HCT116 (cell line): ENCODE measurements around the gene HOXC11. TPM values are rescaled to one million over a fixed set of nuclear protein-coding genes. Genes with fewer than 3 reads are reported as not detected.

Experiments
- ATAC-seq: fragments of 200-7000 bp; cut with Tn5 transposase; 2 replicates; pipeline ENCODE4 v1.9.1; 2020; ENCODE audit warnings: mild to moderate bottlenecking, moderate library complexity
- Bru-seq: library from RNA; stranded (reverse); fragments of 400-500 nt; gene quantifications from one replicate; lab custom pipeline; 2021; lab: Mats Ljungman, UMichigan
- BruChase-seq, 2 experiments: library from RNA; stranded (reverse); fragments of 400-500 nt; gene quantifications; one replicate each; lab custom pipeline; 2021; lab: Mats Ljungman, UMichigan
- BruUV-seq: library from RNA; stranded (reverse); fragments of 400-500 nt; replicated peaks from 2 replicates; lab custom pipeline; 2021; lab: Mats Ljungman, UMichigan
- CTCF ChIA-PET: fragments of 300-600 bp; sonication (Branson Sonifier 250); formaldehyde crosslinking; loops from one replicate; lab custom pipeline; 2021; ENCODE audit warnings: antibody characterized with exemption; lab: Charles Lee
- POLR2A ChIA-PET: fragments of 300-600, 350-600 bp; sonication (Branson Sonifier 250); formaldehyde crosslinking; loops from one replicate; lab custom pipeline; 2021; ENCODE audit warnings: antibody characterized with exemption; lab: Charles Lee
- RAD21 ChIA-PET, 2 experiments: fragments of 300-600 bp; sonication (Branson Sonifier 250); formaldehyde crosslinking; loops; one replicate each; lab custom pipeline; 2023; ENCODE audit warnings: low total read pairs in 2 of 2; ENCODE audit not compliant: uncharacterized antibody in 2 of 2, unreplicated experiment in 2 of 2, low non-redundant PET in 1 of 2; lab: Charles Lee
- DNase-seq: peaks from one replicate; pipeline ENCODE4 v3.0.0-alpha.2; 2010; ENCODE audit warnings: low read depth, low spot score
- H2AFZ ChIP-seq: fragments of 200-600 bp; shearing (Covaris generic), sonication (generic); 2 replicates; pipeline ENCODE4 v1.6.1; 2017; ENCODE audit warnings: low read depth, mixed run types, mixed read lengths, antibody characterized with exemption, low read length; ENCODE audit not compliant: poor library complexity, severe bottlenecking
- H3K27ac ChIP-seq: 2 replicates; pipeline ENCODE4 v1.5.1; 2012; ENCODE audit warnings: low read depth, low read length
- H3K27me3 ChIP-seq: fragments of 200-600 bp; sonication (generic); 2 replicates; pipeline ENCODE4 v1.6.1; 2016; ENCODE audit warnings: mixed run types, low read length, mixed read lengths; ENCODE audit not compliant: insufficient read depth
- H3K36me3 ChIP-seq, 2 experiments: fragments of 200-500 bp in 1 of 2; fragments of 200-600 bp in 1 of 2; sonication (Bioruptor generic) in 1 of 2; sonication (generic) in 1 of 2; 2 replicates each; pipeline versions ENCODE4 v1.5.1 to v1.6.1; 2014 to 2016; ENCODE audit warnings: low read length in 2 of 2, inconsistent platforms in 1 of 2, mixed read lengths in 1 of 2, mixed run types in 1 of 2; ENCODE audit not compliant: insufficient read depth in 2 of 2, control insufficient read depth in 1 of 2
- H3K4me1 ChIP-seq, 2 experiments: fragments of 200-600 bp in 1 of 2; sonication (generic) in 1 of 2; 2 replicates each; pipeline versions ENCODE4 v1.5.1 to v1.6.1; 2012 to 2017; ENCODE audit warnings: low read length in 2 of 2, inconsistent platforms in 1 of 2, mild to moderate bottlenecking in 1 of 2, mixed read lengths in 1 of 2, mixed run types in 1 of 2, moderate library complexity in 1 of 2; ENCODE audit not compliant: insufficient read depth in 2 of 2, control insufficient read depth in 1 of 2
- H3K4me2 ChIP-seq: fragments of 200-600 bp; sonication (generic); 2 replicates; pipeline ENCODE4 v1.6.1; 2017; ENCODE audit warnings: mixed run types, low read length, mixed read lengths
- H3K4me3 ChIP-seq, 2 experiments: fragments of 200-600 bp in 1 of 2; sonication (generic) in 1 of 2; replicated peaks in 1 of 2; 2 replicates each; pipeline ENCODE4 v1.5.1; 2011 to 2016; ENCODE audit warnings: low read length in 2 of 2, control low read depth in 1 of 2, low read depth in 1 of 2, mild to moderate bottlenecking in 1 of 2, mixed read lengths in 1 of 2, mixed run types in 1 of 2
- H3K79me2 ChIP-seq: fragments of 200-600 bp; sonication (generic); 2 replicates; pipeline ENCODE4 v1.6.1; 2017; ENCODE audit warnings: mild to moderate bottlenecking, mixed run types, low read length, moderate library complexity, mixed read lengths; ENCODE audit not compliant: insufficient read depth
- H3K9ac ChIP-seq: fragments of 200-600 bp; sonication (generic); 2 replicates; pipeline ENCODE4 v1.6.1; 2016; ENCODE audit warnings: low read length, mixed read lengths
- H3K9me2 ChIP-seq: fragments of 200-600 bp; sonication (generic), shearing (Covaris generic); 2 replicates; pipeline ENCODE4 v1.6.1; 2017; ENCODE audit warnings: mixed run types, mild to moderate bottlenecking, moderate library complexity; ENCODE audit not compliant: insufficient read depth
- H3K9me3 ChIP-seq, 2 experiments: fragments of 200-500 bp in 1 of 2; fragments of 200-600 bp in 1 of 2; sonication (Bioruptor generic) in 1 of 2; sonication (generic) in 1 of 2; 2 replicates each; pipeline ENCODE4 v1.6.1; 2014 to 2017; ENCODE audit warnings: low read length in 2 of 2, mixed read lengths in 2 of 2, inconsistent platforms in 1 of 2, low read depth in 1 of 2, mild to moderate bottlenecking in 1 of 2, mixed run types in 1 of 2, moderate library complexity in 1 of 2; ENCODE audit not compliant: control insufficient read depth in 1 of 2, insufficient read depth in 1 of 2
- H4K20me1 ChIP-seq: fragments of 200-600 bp; sonication (generic), shearing (Covaris generic); 2 replicates; pipeline ENCODE4 v1.6.1; 2017; ENCODE audit warnings: mixed run types, mild to moderate bottlenecking, moderate library complexity; ENCODE audit not compliant: insufficient read depth
- CBX3 ChIP-seq: IDR thresholded peaks from 2 replicates; pipeline ENCODE4 v1.6.1; 2012; ENCODE audit warnings: low read depth
- CEBPB ChIP-seq: IDR thresholded peaks from 2 replicates; pipeline ENCODE4 v1.6.1; 2012; ENCODE audit warnings: low read depth
- CTCF ChIP-seq, 3 experiments: fragments of 200-600 bp in 1 of 3; sonication (generic) in 1 of 3; IDR thresholded peaks in 2 of 3; conservative IDR thresholded peaks in 1 of 3; 2 replicates each; pipeline ENCODE4 v1.5.1; 2012 to 2017; ENCODE audit warnings: low read depth in 2 of 3, low read length in 2 of 3, antibody characterized with exemption in 1 of 3, borderline replicate concordance in 1 of 3, control low read depth in 1 of 3, mild to moderate bottlenecking in 1 of 3, mixed read lengths in 1 of 3, mixed run types in 1 of 3, moderate library complexity in 1 of 3; ENCODE audit not compliant: insufficient read depth in 1 of 3
- EGR1 ChIP-seq: IDR thresholded peaks from 2 replicates; pipeline ENCODE4 v1.6.1; 2012; ENCODE audit warnings: low read depth
- ELF1 ChIP-seq: IDR thresholded peaks from 2 replicates; pipeline ENCODE4 v1.6.1; 2012; ENCODE audit warnings: low read depth, borderline replicate concordance
- EZH2 ChIP-seq: fragments of 200-600 bp; sonication (generic); IDR thresholded peaks from 2 replicates; pipeline ENCODE4 v1.6.1; 2017; ENCODE audit warnings: antibody characterized with exemption, mixed run types
- EZH2phosphoT487 ChIP-seq: fragments of 200-600 bp; IDR thresholded peaks from 2 replicates; pipeline ENCODE4 v1.6.1; 2018; ENCODE audit warnings: antibody characterized with exemption, borderline replicate concordance
- FOSL1 ChIP-seq: IDR thresholded peaks from 2 replicates; pipeline ENCODE4 v1.6.1; 2012; ENCODE audit warnings: low read depth
- JUND ChIP-seq: IDR thresholded peaks from 2 replicates; pipeline ENCODE4 v1.6.1; 2012
- POLR2A ChIP-seq: IDR thresholded peaks from 2 replicates; pipeline ENCODE4 v1.7.0; 2011; ENCODE audit warnings: borderline replicate concordance; ENCODE audit not compliant: insufficient read depth, insufficient read length; ENCODE audit errors: extremely low read depth
- POLR2AphosphoS5 ChIP-seq: IDR thresholded peaks from 2 replicates; pipeline ENCODE4 v1.6.1; 2011; ENCODE audit warnings: mild to moderate bottlenecking, low read depth, low read length, moderate library complexity
- RAD21 ChIP-seq: IDR thresholded peaks from 2 replicates; pipeline ENCODE4 v1.6.1; 2012; ENCODE audit warnings: low read depth, mild to moderate bottlenecking
- REST ChIP-seq: IDR thresholded peaks from 2 replicates; pipeline ENCODE4 v1.6.1; 2012; ENCODE audit warnings: low read depth
- SIN3A ChIP-seq: IDR thresholded peaks from 2 replicates; pipeline ENCODE4 v1.6.1; 2012; ENCODE audit warnings: low read depth
- SRF ChIP-seq: IDR thresholded peaks from 2 replicates; pipeline ENCODE4 v1.6.1; 2012; ENCODE audit warnings: low read depth
- TCF7L2 ChIP-seq: IDR thresholded peaks from 2 replicates; pipeline ENCODE4 v1.7.0; 2011; ENCODE audit warnings: borderline replicate concordance, inconsistent platforms; ENCODE audit not compliant: insufficient read depth, insufficient read length; ENCODE audit errors: extremely low read depth
- YY1 ChIP-seq: IDR thresholded peaks from 2 replicates; pipeline ENCODE4 v1.6.1; 2011; ENCODE audit warnings: low read length, low read depth, moderate library complexity, mild to moderate bottlenecking; ENCODE audit not compliant: insufficient replicate concordance; ENCODE audit errors: extremely low read depth
- ZFX ChIP-seq: fragments of 450-650 bp; IDR thresholded peaks from 2 replicates; pipeline ENCODE4 v1.6.1; 2017
- ZNF274 ChIP-seq: fragments of 200-500 bp; sonication (Bioruptor generic); IDR thresholded peaks from 2 replicates; pipeline ENCODE4 v1.6.1; 2014; ENCODE audit warnings: mild to moderate bottlenecking, low read depth, low read length, inconsistent platforms
- intact Hi-C: fragments of 100-400 bp; cut with micrococcal nuclease; formaldehyde crosslinking; loops from 2 replicates; pipeline ENCODE4 v1.10.0; 2022
- long read RNA-seq: library from polyadenylated mRNA; unstranded; transcript quantifications from one replicate; pipeline ENCODE4 v2.0.0, GENCODE V29; 2021; ENCODE audit not compliant: unreplicated experiment
- polyA plus RNA-seq: library from polyadenylated mRNA; unstranded; fragments of >200 nt; gene quantifications from 2 replicates; pipeline ENCODE4 v1.2.1, GENCODE V29; 2012; ENCODE audit warnings: missing spikeins
- total RNA-seq: library from RNA; stranded (reverse); gene quantifications from one replicate; pipeline ENCODE4 v1.2.1, GENCODE V29; 2021; ENCODE audit not compliant: unreplicated experiment
- TF ChIP-seq, protein P1 (sequence below): IDR thresholded peaks from 2 replicates; pipeline ENCODE4 v1.6.1; 2012

Gene HOXC11
- 0.22 TPM for total RNA-seq
- polyA plus RNA-seq = 0.05 and 0.14 TPM in 2 replicates
- percentile 29 among the genes with signal in this experiment for Bru-seq, nascent RNA
- BruChase-seq, experiment 1, labeled RNA remaining after a 6-hour chase = percentile 16 among the genes with signal in this experiment
- percentile 25 among the genes with signal in this experiment for BruChase-seq, experiment 2, labeled RNA remaining after a 2-hour chase
- long read RNA-seq, partial matches to known transcripts = 0 of 1 reads
- long read RNA-seq, other reads (novel, unspliced or antisense) = 1 of 1 reads

- Histone ChIP-seq H4K20me1 (no peaks in the 10 kb centered on the region), H2AFZ (peak within 1 kb of the TSS; percentile 16), H3K4me1 (peaks cover 0 to 14% of the 10 kb centered on the region in 2 experiments; a peak in 2 of 4 replicates), H3K4me2 (peak within 1 kb of the TSS; percentile 76), H3K4me3 (peak within 1 kb of the TSS; percentile 46 to 59), H3K79me2 (no peaks in the 10 kb centered on the region)
- ChIA-PET RAD21 (no interaction called here), CTCF (no interaction called here)
- no peak for ATAC-seq
- intact Hi-C loops = no loop called here
- no peak for TF ChIP-seq SIN3A
- TF ChIP-seq CEBPB = no peak
- no peak for TF ChIP-seq POLR2AphosphoS5
- no peak for TF ChIP-seq ELF1
- TF ChIP-seq FOSL1 = no peak
- no peak for TF ChIP-seq ZFX
- no peak for TF ChIP-seq EGR1
- TF ChIP-seq REST = no peak
- no peak for TF ChIP-seq CTCF (IDR thresholded peaks at IDR 0.05 in 2 of 3, conservative IDR thresholded peaks at IDR 0.05 in 1 of 3; ENCODE audit: borderline replicate concordance in 1 of 3, insufficient read depth in 1 of 3, low read depth in 2 of 3, low read length in 2 of 3)
- no peak for TF ChIP-seq EZH2
- TF ChIP-seq SRF = no peak
- TF ChIP-seq RAD21 = no peak
- TF ChIP-seq CBX3 = no peak
- TF ChIP-seq, protein P1, sequence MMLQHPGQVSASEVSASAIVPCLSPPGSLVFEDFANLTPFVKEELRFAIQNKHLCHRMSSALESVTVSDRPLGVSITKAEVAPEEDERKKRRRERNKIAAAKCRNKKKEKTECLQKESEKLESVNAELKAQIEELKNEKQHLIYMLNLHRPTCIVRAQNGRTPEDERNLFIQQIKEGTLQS = no peak
- no peak for TF ChIP-seq YY1
- no peak for TF ChIP-seq EZH2phosphoT487
- no peak for TF ChIP-seq JUND
- no peak for TF ChIP-seq TCF7L2
- no peak for TF ChIP-seq ZNF274
- no peak for TF ChIP-seq POLR2A
- TF ChIP-seq, all 23 proteins: peak for 0
- Histone ChIP-seq H3K9ac (peak within 1 kb of the TSS; percentile 63), H3K27ac (no peak within 1 kb of the TSS), H3K36me3 (no peaks in the 10 kb centered on the region), H3K27me3 (peaks cover 4% of the 10 kb centered on the region; the same call in 1 of the 2 replicates), H3K9me2 (no peaks in the 10 kb centered on the region), H3K9me3 (no peaks in the 10 kb centered on the region)
- POLR2A ChIA-PET = no interaction called here
- no TSS peak for BruUV-seq
- no peak for DNase-seq
These were observed at the start of gene HOXC11 for GRCh38 chr12:53972722-53973235. Gene HOXC11, plus strand, starts transcription at chr12:53973126. Its CDS starts 116 bp downstream, at chr12:53973242.
